NCI-H1436 (cell line): Measurements from ENCODE around the gene SPIRE2.
"Not testable (repeated sequence)": the region's sequence is repeated elsewhere in the genome, so short reads cannot be mapped to it uniquely, and the experiment has no call there.

Source experiments
- DNase-seq: peaks from one replicate; lab custom pipeline; 2025; lab: John Stamatoyannopoulos, UW

SPIRE2 gene

DNA sequence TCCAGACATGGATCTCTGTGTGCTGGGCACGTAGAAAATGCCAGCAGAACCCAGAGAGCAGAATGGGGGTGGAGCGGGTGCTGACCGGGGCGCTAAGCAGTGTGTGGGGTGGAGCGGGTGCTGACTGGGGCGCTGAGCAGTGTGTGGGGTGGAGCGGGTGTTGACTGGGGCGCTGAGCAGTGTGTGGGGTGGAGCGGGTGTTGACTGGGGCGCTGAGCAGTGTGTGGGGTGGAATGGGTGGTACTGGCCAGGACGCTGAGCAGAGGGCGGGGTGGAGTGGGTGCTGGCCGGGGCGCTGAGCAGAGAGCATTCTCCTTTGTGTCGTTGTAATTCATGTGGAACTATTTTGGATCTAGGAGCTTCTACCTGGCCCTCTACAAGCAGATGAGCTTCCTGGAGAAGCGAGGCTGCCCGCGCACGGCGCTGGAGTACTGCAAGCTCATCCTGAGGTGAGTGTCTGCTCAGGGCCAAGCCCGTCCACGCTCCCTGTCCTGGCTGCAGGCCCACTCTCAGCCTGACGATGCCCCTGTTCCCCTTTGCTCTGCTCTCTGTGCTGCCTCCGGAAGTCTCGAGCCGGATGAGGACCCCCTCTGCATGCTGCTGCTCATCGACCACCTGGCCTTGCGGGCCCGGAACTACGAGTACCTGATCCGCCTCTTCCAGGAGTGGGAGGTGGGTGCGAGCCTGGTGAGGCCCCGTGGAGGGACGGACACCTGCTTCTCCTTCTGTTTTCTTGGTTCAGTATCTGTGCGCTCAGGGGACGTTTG is 70.1 kb downstream of the SPIRE2 start:
- DNase-seq: no peak

DNA sequence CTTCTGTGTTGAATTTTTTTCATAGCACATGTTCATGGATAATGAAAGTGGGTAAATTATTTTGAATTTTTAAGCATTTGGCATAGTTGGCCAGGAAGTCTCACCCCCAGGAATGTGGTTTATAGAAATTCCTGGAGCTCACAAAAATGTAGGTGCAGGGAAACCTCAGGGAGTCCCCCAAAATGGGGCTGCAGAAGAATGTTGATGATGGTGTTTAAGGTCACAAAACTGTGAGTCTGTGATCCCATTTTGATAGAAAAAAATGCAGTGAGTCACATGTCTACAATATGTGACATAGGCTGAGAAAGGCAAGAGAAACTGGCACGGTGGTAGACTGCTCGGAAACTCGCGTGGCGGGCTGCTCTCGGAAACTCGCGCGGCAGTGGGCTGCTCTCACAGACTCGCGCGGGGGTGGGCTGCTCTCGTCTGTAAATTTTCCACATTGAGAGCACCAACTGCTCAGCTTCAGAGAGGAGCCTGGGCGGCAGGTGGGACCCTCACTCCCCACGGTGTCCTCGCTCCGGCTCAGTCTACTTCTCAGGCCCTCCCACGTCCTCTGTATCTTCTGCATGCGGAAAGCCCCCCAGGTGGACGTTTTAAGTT is 71.7 kb downstream of the SPIRE2 start:
- no peak for DNase-seq

DNA sequence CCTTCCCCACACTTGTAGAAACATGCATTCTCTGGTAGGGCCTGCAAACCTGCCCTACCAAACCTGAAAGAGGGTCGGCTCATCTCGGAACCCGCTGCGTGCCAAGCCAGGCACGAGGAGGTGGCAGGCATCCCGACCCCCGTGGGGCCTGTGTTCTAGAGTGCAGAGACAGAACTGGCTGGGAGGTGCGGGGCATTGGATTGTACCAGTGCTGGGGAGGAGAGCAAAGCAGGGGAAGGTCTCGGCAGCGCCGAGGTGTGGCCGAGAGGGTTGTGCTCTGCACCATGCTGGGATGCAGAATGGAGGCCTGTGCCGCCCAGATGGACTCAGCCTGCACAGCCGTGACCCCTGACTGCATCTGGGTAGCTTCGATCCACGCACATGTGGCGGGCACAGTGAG is 72.6 kb downstream of the SPIRE2 start:
- DNase-seq: no peak

DNA sequence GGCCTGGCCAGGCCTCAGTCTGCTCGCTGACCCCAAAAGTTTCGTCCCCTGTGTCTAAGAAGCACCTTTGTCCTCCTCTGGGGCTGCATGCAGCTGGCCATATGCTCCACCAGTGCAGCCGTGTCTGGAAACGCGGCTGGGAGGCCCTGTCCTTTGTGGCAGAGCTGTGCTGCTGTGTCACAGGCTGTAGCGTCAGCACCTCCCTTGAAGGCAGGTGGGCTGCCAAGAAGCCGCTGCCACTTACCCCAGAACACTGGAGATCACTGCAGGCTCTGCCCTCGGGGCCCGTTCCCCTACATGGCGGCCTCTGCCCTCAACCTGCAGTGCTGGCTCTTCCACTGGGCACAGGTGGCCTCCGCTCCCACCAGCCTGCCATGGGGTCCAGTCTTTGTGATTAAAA is 74.7 kb downstream of the SPIRE2 start:
- no peak for DNase-seq

GRCh38 chr16:89903908-89904515 is 75.7 kb downstream of the SPIRE2 start:
- no peak for DNase-seq

- DNase-seq: no peak
Measured at GRCh38 chr16:89904606-89905510, 76.6 kb downstream of the SPIRE2 start.

DNA sequence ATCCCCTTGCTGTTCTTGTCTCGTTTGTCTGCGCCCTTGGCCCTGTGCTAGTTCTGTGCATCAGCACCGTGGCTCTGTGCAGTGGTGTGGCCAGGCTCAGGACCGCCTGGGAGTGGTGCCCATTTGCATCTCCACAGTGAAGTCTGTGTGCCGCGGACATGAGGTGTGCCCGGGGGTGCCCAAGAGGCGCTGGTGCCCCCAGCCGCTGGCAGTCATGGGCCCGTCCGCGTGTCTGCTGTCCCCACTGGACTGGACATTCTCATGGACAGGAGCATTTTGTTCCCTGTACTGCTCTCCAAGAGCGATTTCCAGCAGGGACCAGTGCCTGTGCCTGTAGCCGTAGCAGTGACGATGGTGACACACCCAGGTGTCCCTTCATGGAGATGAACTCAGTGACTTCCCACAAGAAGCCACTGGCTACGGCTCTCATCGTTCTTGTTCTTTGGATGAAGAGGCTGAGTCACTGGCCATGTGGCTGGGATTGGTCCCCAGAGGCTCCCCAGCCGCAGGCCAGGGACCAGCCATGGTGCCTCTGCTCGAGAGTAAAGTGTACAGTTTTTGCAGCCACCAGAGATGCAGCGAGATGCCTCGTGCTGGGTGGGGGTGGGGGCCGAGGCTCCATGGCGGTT is 77.3 kb downstream of the SPIRE2 start:
- no peak for DNase-seq

- no peak for DNase-seq
Measured at GRCh38 chr16:89906140-89907025, 78.1 kb downstream of the SPIRE2 start.

- DNase-seq: no peak
Measured at GRCh38 chr16:89907055-89907814, 79.0 kb downstream of the SPIRE2 start.

- no peak for DNase-seq
Measured at GRCh38 chr16:89908236-89908635, 80.0 kb downstream of the SPIRE2 start.

DNA sequence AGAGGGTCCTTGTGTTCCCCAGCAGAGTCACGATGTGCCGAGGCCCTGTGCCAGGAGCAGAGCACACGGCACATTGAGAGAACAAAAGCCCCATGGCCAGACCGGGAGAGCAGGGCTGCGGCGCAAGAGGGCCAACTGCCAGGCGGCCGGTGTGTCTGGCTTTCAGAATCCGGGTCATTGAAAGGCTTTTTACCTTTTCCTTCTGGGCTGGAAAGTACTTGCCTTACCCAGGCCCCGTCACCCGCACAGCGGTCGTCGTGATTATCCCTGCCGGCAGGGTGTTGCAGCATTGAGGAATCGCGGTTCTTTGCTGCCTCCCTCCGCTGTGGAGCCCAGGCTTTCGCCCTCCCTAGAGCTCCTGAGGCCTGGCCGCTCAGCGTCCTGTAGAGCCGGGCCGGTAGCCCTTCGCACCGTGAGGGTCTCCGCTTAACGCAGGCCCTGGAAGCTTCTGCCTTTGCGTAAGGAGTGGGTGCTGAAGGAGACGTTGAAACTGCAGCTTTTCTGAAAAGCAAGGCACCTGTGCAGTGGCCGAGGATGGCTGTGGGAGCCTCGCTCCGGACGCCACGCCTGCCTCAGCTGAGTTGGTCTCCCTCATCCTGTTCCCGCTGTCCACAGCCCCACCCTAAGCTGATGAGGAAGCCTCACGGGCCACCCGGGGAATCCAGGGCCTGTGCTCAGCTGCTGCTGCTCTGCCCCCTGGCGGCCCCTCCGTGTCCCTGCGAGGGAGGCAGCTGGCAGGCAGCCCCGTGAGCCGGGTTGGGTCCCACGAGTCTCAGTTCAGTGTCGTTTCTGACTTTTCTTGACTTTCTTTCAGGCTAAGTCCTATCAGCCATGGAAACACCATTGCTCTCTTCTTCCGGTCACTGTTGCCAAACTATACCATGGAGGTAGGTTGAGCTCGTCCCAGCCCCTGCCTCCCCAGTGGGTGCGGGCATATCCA is 81.8 kb downstream of the SPIRE2 start:
- DNase-seq: peak; percentile 85

DNA sequence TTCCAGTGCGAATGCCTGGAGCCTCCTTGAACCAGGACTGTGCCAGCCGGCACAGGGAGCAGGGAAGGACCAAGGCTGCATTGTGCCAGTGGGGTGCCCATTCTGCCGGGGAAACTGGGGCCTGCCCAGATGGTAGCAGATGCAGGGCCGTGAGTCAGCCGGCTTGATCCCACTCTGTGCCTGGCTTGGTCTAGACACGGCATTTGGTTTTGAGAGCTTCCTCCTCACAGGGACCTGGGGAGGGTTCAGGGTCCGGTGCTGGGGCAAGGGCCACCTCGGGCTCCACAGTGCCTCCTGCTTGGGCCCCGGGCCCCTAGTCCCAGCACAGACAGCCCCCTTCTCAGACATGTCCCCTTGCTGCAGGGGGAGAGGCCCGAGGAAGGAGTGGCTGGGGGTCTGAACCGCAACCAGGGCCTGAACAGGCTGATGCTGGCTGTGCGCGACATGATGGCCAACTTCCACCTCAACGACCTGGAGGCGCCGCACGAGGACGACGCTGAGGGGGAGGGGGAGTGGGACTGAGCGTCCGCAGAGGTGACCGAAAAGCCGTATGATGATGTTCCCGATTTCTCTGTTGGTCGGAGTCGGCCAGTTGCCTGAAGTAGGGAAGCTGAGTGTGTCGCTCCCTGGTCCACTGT is 82.6 kb downstream of the SPIRE2 start:
- DNase-seq: no peak

GRCh38 chr16:89911375-89911774 is 83.1 kb downstream of the SPIRE2 start:
- no peak for DNase-seq

GRCh38 chr16:89912143-89912542 is 83.9 kb downstream of the SPIRE2 start:
- no peak for DNase-seq

DNA sequence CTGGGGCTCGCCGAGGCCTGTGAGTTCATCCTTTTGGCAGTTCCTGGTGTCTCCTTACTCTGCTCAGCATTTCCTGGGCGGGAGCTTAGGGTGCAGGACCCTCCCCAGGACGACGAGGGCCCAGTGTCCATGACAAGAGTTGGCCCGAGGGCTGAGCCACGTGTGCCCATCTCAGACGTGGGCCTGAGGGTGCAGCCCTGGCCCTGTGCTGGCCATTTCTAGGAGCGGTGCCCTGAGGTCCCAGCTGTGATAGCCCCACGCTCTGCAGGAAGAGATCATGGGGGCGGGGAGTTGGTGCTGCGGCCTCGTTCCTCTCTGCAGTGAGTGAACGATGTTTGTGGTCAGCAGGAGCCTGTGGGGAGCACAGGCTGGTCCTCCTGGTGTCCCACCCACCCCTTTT is 84.4 kb downstream of the SPIRE2 start:
- DNase-seq: no peak

- no peak for DNase-seq
Measured at GRCh38 chr16:89913408-89914387, 85.4 kb downstream of the SPIRE2 start.

DNA sequence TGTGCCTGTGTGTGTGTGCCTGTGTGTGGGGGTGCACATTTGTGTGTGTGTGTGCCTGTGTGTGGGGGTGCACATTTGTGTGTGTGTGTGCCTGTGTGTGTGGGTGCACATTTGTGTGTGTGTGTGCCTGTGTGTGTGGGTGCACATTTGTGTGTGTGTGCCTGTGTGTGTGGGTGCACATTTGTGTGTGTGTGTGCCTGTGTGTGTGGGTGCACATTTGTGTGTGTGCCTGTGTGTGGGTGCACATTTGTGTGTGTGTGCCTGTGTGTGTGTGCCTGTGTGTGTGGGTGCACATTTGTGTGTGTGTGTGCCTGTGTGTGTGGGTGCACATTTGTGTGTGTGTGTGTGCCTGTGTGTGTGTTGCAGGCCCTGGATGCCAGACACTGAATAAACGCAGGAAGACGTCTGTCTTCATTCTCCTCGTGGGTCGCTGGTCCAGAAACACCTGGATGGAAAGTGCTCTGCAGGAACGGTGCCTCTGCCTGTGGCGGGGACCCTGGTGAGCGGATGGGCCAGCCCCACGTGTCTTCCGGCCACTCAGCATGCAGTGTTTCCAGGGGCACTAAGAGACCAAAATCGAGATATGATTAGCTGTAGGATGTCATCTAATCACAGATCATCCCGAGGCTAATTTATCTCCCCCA is 86.5 kb downstream of the SPIRE2 start:
- DNase-seq: not testable (repeated sequence)
